Adrenal gland (tissue), 5 donors: ENCODE data around the gene CDK14.

Experiments
- POLR2A ChIP-seq, 2 donors: fragments of 450-650 bp; IDR thresholded peaks; one replicate each; pipeline ENCODE4 v1.6.1; 2017; ENCODE audit warnings: antibody characterized with exemption in 2 of 2, mild to moderate bottlenecking in 2 of 2, moderate library complexity in 1 of 2
- TF ChIP-seq, protein P1 (sequence below), 6 experiments: fragments of 450-650 bp in 4 of 6; fragments of 200-600 bp in 2 of 6; sonication (generic) in 1 of 6; IDR thresholded peaks; 1 replicate in 5 of 6; 2 replicates in 1 of 6; pipeline versions ENCODE4 v1.5.1 to v1.8.0; 2016 to 2021; ENCODE audit warnings: antibody characterized with exemption in 6 of 6, mild to moderate bottlenecking in 2 of 6, moderate library complexity in 1 of 6
- donor health status: DM: no; HTN: no; CAD: no.

DNA sequence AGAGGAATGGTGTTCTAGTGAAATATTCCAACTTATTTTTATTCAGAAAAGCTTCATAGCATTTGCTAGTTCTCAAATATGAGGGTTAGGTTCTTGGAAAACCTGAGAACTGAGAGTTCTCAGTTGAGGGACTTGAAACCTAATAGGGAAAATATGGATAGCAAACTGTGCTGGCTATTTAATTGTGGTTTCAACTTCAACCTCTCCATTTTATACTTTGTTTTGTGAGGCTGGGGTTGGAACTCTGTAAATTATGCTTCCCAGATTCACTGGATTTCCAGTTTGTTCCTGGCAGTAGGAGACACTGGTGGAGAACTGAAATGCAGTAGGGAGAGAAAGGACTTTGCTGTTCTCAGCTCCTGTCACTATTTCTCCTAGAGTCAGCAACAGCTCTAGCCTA, 52.7 kb downstream of the CDK14 start:
- TF ChIP-seq, protein P1, sequence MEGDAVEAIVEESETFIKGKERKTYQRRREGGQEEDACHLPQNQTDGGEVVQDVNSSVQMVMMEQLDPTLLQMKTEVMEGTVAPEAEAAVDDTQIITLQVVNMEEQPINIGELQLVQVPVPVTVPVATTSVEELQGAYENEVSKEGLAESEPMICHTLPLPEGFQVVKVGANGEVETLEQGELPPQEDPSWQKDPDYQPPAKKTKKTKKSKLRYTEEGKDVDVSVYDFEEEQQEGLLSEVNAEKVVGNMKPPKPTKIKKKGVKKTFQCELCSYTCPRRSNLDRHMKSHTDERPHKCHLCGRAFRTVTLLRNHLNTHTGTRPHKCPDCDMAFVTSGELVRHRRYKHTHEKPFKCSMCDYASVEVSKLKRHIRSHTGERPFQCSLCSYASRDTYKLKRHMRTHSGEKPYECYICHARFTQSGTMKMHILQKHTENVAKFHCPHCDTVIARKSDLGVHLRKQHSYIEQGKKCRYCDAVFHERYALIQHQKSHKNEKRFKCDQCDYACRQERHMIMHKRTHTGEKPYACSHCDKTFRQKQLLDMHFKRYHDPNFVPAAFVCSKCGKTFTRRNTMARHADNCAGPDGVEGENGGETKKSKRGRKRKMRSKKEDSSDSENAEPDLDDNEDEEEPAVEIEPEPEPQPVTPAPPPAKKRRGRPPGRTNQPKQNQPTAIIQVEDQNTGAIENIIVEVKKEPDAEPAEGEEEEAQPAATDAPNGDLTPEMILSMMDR (IDR thresholded peaks at IDR 0.05) = no peak
- no peak for TF ChIP-seq POLR2A (IDR thresholded peaks at IDR 0.05)
